GM21515 (cell line): ENCODE data around the gene HRH1.

Experiments used
- ATAC-seq: cut with Tn5 transposase; IDR thresholded peaks from one replicate; pipeline ENCODE4 v1.9.1; 2021; ENCODE audit not compliant: unreplicated experiment

The HRH1 gene

GRCh38 chr3:11312166-11312565 is 157.9 kb downstream of the HRH1 start:
- ATAC-seq: no peak
